Neural cell (in vitro differentiated cells): ENCODE results near the gene EXTL1. TPM values are rescaled to one million over a fixed set of nuclear protein-coding genes. Genes with fewer than 3 reads are reported as not detected.

Experiments used
- H2AFZ ChIP-seq: fragments of 200-600, 300-800 bp; sonication (generic), shearing (Covaris generic); 2 replicates; pipeline ENCODE4 v1.6.0; 2014; ENCODE audit warnings: low read depth, mild to moderate bottlenecking, antibody characterized with exemption, low read length, moderate library complexity
- H3F3A ChIP-seq: fragments of 200-600 bp; shearing (Covaris generic); 2 replicates; pipeline ENCODE4 v1.6.1; 2016; ENCODE audit warnings: mild to moderate bottlenecking, moderate library complexity, mixed read lengths, antibody characterized with exemption, low read length; ENCODE audit not compliant: insufficient read depth, poor library complexity, severe bottlenecking
- H3K27ac ChIP-seq: fragments of 200-600, 300-800 bp; sonication (generic), shearing (Covaris generic); 2 replicates; pipeline ENCODE4 v1.5.1; 2014; ENCODE audit warnings: mild to moderate bottlenecking, low read length, moderate library complexity
- H3K27me3 ChIP-seq: fragments of 300-800, 200-600 bp; sonication (generic), shearing (Covaris generic); 2 replicates; pipeline ENCODE4 v1.6.0; 2014; ENCODE audit warnings: mild to moderate bottlenecking, low read depth, low read length, moderate library complexity; ENCODE audit not compliant: insufficient read depth
- H3K36me3 ChIP-seq: fragments of 300-800, 200-600 bp; sonication (generic), shearing (Covaris generic); 2 replicates; pipeline ENCODE4 v1.5.1; 2014; ENCODE audit warnings: mild to moderate bottlenecking, antibody characterized with exemption, low read length, moderate library complexity; ENCODE audit not compliant: insufficient read depth
- H3K4me2 ChIP-seq: fragments of 300-800, 200-600 bp; sonication (generic), shearing (Covaris generic); 2 replicates; pipeline ENCODE4 v1.6.0; 2014; ENCODE audit warnings: mild to moderate bottlenecking, low read length
- H3K4me3 ChIP-seq: fragments of 300-800, 200-600 bp; sonication (generic), shearing (Covaris generic); 2 replicates; pipeline ENCODE4 v1.5.1; 2014; ENCODE audit warnings: mild to moderate bottlenecking, low read length, moderate library complexity
- H3K79me2 ChIP-seq: fragments of 200-600 bp; shearing (Covaris generic); replicated peaks from 2 replicates; pipeline ENCODE4 v1.6.0; 2014; ENCODE audit warnings: mild to moderate bottlenecking, low read length, moderate library complexity; ENCODE audit not compliant: insufficient read depth
- H3K9ac ChIP-seq: fragments of 300-800, 200-600 bp; sonication (generic), shearing (Covaris generic); 2 replicates; pipeline ENCODE4 v1.6.1; 2016; ENCODE audit warnings: mild to moderate bottlenecking, low read length, mixed read lengths
- H3K9me2 ChIP-seq: fragments of 200-600 bp; shearing (Covaris generic); 2 replicates; pipeline ENCODE4 v1.6.1; 2016; ENCODE audit warnings: mild to moderate bottlenecking, low read length, mixed read lengths; ENCODE audit not compliant: insufficient read depth
- H3K9me3 ChIP-seq: fragments of 200-600, 300-800 bp; sonication (generic), shearing (Covaris generic); 2 replicates; pipeline ENCODE4 v1.6.1; 2016; ENCODE audit warnings: mild to moderate bottlenecking, mixed run types, low read length, moderate library complexity, mixed read lengths
- H4K20me1 ChIP-seq: fragments of 200-600 bp; shearing (Covaris generic); 2 replicates; pipeline ENCODE4 v1.6.1; 2016; ENCODE audit warnings: mild to moderate bottlenecking, mixed run types; ENCODE audit not compliant: insufficient read depth
- EP300 ChIP-seq: fragments of 450-650 bp; conservative IDR thresholded peaks from 2 replicates; pipeline ENCODE4 v1.6.1; 2014; ENCODE audit warnings: antibody characterized with exemption, mild to moderate bottlenecking, moderate library complexity; ENCODE audit not compliant: poor library complexity, severe bottlenecking
- EZH2 ChIP-seq: fragments of 200-600, 300-800 bp; shearing (Covaris generic), sonication (generic); IDR thresholded peaks from 2 replicates; pipeline ENCODE4 v1.6.1; 2014; ENCODE audit warnings: antibody characterized with exemption, low read length, borderline replicate concordance, mild to moderate bottlenecking; ENCODE audit not compliant: insufficient read depth, poor library complexity, severe bottlenecking
- MXI1 ChIP-seq: fragments of 450-650 bp; conservative IDR thresholded peaks from 2 replicates; pipeline ENCODE4 v1.6.1; 2014; ENCODE audit warnings: antibody characterized with exemption, mild to moderate bottlenecking; ENCODE audit not compliant: poor library complexity, severe bottlenecking
- POLR2AphosphoS5 ChIP-seq: IDR thresholded peaks from 2 replicates; pipeline ENCODE4 v1.6.1; 2012
- RAD21 ChIP-seq: fragments of 450-650 bp; conservative IDR thresholded peaks from 2 replicates; pipeline ENCODE4 v1.6.1; 2014; ENCODE audit warnings: antibody characterized with exemption, mild to moderate bottlenecking, moderate library complexity
- SMC3 ChIP-seq: fragments of 450-650 bp; conservative IDR thresholded peaks from 2 replicates; pipeline ENCODE4 v1.6.1; 2014; ENCODE audit warnings: antibody characterized with exemption, mild to moderate bottlenecking, moderate library complexity; ENCODE audit not compliant: poor library complexity
- TAF1 ChIP-seq: IDR thresholded peaks from 2 replicates; pipeline ENCODE4 v1.6.1; 2012; ENCODE audit warnings: low read depth
- polyA plus RNA-seq: library from polyadenylated mRNA; depleted of rRNA; stranded (reverse); fragments of >200 nt; gene quantifications from 2 replicates; pipeline ENCODE4 v1.2.3, GENCODE V29; 2014
- TF ChIP-seq, protein P1 (sequence below): fragments of 450-650 bp; IDR thresholded peaks from 2 replicates; pipeline ENCODE4 v1.5.1; 2014; ENCODE audit warnings: antibody characterized with exemption, mild to moderate bottlenecking, moderate library complexity; ENCODE audit not compliant: poor library complexity, severe bottlenecking
- TF ChIP-seq, protein P2 (sequence below): IDR thresholded peaks from 2 replicates; pipeline ENCODE4 v1.6.1; 2012; ENCODE audit warnings: borderline replicate concordance

EXTL1 gene
- polyA plus RNA-seq, 1 donor from 2014 or later: 2.7 TPM

DNA sequence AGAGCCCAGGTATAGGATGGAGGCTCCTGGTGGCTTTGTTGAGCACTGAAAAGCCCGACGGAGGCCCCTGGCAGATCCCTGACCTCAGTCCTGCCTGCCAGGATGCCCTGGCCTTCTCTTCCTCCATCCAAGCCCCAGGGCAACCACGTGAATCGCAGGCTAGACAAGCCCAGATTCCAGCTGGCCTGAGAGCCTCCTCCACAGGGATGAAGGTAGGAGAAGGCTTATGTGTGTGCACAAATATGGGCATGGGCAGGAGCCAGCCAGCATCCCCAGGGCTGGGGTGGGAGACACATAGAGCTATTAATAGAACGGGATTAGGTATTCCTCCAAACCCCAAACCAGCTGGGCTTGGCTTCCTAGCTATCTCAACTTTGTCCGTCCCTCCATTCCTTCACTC is 4.0 kb upstream of the EXTL1 start:
- Histone ChIP-seq H3K27ac (no peak overlapping the region), H3K9me2 (no peaks in the 10 kb centered on the region), H3K27me3 (no peaks in the 10 kb centered on the region), H3K9me3 (no peaks in the 10 kb centered on the region), H3K79me2 (no peaks in the 10 kb centered on the region), H3K4me2 (no peak overlapping the region), H2AFZ (no peak overlapping the region), H3K36me3 (no peaks in the 10 kb centered on the region), H4K20me1 (no peaks in the 10 kb centered on the region), H3K4me3 (no peak overlapping the region), H3F3A (no peaks in the 10 kb centered on the region), H3K9ac (no peak overlapping the region)
- no peak for TF ChIP-seq EZH2
- TF ChIP-seq, protein P1, sequence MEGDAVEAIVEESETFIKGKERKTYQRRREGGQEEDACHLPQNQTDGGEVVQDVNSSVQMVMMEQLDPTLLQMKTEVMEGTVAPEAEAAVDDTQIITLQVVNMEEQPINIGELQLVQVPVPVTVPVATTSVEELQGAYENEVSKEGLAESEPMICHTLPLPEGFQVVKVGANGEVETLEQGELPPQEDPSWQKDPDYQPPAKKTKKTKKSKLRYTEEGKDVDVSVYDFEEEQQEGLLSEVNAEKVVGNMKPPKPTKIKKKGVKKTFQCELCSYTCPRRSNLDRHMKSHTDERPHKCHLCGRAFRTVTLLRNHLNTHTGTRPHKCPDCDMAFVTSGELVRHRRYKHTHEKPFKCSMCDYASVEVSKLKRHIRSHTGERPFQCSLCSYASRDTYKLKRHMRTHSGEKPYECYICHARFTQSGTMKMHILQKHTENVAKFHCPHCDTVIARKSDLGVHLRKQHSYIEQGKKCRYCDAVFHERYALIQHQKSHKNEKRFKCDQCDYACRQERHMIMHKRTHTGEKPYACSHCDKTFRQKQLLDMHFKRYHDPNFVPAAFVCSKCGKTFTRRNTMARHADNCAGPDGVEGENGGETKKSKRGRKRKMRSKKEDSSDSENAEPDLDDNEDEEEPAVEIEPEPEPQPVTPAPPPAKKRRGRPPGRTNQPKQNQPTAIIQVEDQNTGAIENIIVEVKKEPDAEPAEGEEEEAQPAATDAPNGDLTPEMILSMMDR: no peak
- TF ChIP-seq, protein P2, sequence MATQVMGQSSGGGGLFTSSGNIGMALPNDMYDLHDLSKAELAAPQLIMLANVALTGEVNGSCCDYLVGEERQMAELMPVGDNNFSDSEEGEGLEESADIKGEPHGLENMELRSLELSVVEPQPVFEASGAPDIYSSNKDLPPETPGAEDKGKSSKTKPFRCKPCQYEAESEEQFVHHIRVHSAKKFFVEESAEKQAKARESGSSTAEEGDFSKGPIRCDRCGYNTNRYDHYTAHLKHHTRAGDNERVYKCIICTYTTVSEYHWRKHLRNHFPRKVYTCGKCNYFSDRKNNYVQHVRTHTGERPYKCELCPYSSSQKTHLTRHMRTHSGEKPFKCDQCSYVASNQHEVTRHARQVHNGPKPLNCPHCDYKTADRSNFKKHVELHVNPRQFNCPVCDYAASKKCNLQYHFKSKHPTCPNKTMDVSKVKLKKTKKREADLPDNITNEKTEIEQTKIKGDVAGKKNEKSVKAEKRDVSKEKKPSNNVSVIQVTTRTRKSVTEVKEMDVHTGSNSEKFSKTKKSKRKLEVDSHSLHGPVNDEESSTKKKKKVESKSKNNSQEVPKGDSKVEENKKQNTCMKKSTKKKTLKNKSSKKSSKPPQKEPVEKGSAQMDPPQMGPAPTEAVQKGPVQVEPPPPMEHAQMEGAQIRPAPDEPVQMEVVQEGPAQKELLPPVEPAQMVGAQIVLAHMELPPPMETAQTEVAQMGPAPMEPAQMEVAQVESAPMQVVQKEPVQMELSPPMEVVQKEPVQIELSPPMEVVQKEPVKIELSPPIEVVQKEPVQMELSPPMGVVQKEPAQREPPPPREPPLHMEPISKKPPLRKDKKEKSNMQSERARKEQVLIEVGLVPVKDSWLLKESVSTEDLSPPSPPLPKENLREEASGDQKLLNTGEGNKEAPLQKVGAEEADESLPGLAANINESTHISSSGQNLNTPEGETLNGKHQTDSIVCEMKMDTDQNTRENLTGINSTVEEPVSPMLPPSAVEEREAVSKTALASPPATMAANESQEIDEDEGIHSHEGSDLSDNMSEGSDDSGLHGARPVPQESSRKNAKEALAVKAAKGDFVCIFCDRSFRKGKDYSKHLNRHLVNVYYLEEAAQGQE: no peak
- TF ChIP-seq EP300: no peak
- no peak for TF ChIP-seq POLR2AphosphoS5
- no peak for TF ChIP-seq MXI1
- TF ChIP-seq SMC3: no peak
- no peak for TF ChIP-seq RAD21
- no peak for TF ChIP-seq TAF1

DNA sequence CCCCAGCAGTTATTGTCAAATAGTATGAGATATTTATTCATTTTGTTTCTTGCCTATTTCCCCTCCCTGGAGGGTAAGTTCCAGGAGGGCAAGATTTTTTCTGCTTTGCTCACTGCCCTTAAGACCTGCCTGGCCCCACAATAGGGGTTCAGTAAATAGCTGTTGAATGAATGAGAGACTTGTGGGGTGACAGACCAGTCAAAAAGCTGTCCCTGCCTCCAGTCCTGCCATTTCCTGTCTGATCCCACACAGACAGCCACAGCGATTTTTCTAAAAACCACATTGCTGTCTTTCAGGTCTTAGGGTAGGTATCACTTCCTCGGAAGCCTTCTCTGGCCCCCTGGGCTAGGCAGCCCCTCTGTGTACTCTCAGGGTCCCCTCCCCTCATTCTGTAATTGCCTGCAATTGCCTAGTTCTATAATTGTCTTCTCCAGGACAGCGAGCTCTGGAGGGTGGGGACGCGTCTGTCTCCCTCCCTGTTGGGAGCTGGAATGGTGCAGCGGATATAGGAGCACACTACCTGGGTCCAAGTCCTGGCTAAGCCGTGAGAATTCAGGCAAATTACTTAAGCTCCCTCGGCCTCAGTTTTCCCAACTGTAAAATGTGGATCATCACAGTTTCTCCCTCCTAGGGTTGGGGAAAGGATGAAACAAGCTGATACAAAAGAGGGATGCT is 1.8 kb upstream of the EXTL1 start:
- no peaks in the 10 kb centered on the region for H3K36me3 ChIP-seq
- H3K27me3 ChIP-seq: no peaks in the 10 kb centered on the region
- TF ChIP-seq RAD21 (no peak), TAF1 (no peak), SMC3 (no peak), EZH2 (no peak), MXI1 (no peak), POLR2AphosphoS5 (no peak), EP300 (no peak)
- TF ChIP-seq, protein P2: no peak
- TF ChIP-seq, protein P1: no peak
- no peak overlapping the region for H3K4me2 ChIP-seq
- H3K4me3 ChIP-seq: no peak overlapping the region
- H4K20me1 ChIP-seq: no peaks in the 10 kb centered on the region
- H3K9ac ChIP-seq: no peak overlapping the region
- H2AFZ ChIP-seq: no peak overlapping the region
- no peaks in the 10 kb centered on the region for H3K9me2 ChIP-seq
- H3K27ac ChIP-seq: no peak overlapping the region
- H3K9me3 ChIP-seq: no peaks in the 10 kb centered on the region
- H3K79me2 ChIP-seq: no peaks in the 10 kb centered on the region
- H3F3A ChIP-seq: no peaks in the 10 kb centered on the region
